Measurements from ENCODE around the gene SNRPF.
A peak's percentile ranks its signal among the peaks of the same experiment; 100 is the strongest.

Gene SNRPF

GRCh38 chr12:95848575-95849388 lies 10.0 kb upstream of the SNRPF start:
- no peak for TF ChIP-seq ZFX (IDR thresholded peaks at IDR 0.05; ENCODE audit: borderline replicate concordance)
- TF ChIP-seq CTCF (IDR thresholded peaks at IDR 0.05): peak; percentile 68
- no peak overlapping the region for H3K27ac ChIP-seq

DNA sequence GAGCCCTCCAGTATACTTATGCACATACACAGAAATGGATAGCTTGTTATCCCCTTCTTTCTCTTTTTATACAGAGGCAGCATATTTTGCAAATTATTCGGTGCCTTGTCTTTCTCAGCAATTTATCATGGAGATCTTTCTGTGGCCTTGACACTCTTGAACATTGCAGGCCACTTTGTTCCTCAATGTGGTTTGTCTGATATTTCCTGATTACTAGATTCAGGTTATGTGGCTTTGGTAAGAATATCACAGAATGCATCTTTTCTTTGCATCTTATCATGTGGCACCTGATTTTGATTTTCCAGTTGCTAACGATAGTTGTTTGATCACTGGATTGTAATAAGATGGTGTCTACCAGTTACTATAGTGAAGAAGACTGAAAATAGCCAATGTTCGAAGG lies 7.1 kb upstream of the SNRPF start:
- TF ChIP-seq CTCF (IDR thresholded peaks at IDR 0.05): no peak
- TF ChIP-seq ZFX (IDR thresholded peaks at IDR 0.05; ENCODE audit: borderline replicate concordance): no peak
- H3K27ac ChIP-seq: no peak overlapping the region

DNA sequence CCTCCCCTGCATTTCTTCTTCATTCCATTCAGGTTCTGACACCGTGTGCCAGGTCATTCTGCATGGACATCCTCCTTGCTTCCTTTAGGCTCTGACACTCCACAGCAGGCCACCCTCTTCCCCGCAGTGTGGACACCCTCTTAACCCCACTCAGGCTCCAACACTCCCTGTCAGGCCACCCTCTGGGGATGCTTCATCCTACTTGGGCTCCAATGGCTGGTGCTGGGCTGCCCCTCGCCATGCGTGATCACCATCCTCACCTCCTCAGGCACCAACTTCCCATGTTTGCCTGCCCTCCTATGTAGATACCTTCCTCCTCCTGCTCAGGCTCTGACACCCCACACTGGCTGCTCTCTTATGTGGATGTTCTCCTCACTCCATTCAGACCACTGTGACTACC lies 6.6 kb upstream of the SNRPF start:
- H3K27ac ChIP-seq: no peak overlapping the region
- TF ChIP-seq ZFX (IDR thresholded peaks at IDR 0.05; ENCODE audit: borderline replicate concordance) (no peak), CTCF (IDR thresholded peaks at IDR 0.05) (no peak)

- TF ChIP-seq CTCF (IDR thresholded peaks at IDR 0.05) (no peak), ZFX (IDR thresholded peaks at IDR 0.05; ENCODE audit: borderline replicate concordance) (no peak)
- H3K27ac ChIP-seq: no peak overlapping the region
Observed at GRCh38 chr12:95857156-95857555, 1.6 kb upstream of the SNRPF start.

DNA sequence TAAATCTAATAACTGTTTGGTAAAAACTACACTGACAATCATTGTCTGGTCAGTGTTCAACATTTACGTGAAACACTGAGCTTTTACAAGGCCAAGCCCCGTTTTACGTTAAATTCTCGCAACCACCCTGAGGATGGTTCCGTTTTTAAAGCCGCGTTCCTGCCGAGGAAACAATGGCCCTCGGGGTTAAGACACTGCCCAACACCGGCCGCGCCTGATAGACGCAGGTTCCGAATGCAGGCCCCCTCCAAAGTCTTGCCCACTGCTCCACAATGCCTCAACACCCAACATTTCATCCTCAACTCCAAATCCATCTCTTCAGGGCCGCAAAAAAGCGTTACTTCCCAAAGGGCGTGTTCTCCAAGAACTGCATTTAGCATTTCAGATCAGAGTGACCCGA lies 953 bp upstream of the SNRPF start:
- H3K27ac ChIP-seq: no peak overlapping the region
- TF ChIP-seq CTCF (IDR thresholded peaks at IDR 0.05): no peak
- TF ChIP-seq ZFX (IDR thresholded peaks at IDR 0.05; ENCODE audit: borderline replicate concordance): no peak

DNA sequence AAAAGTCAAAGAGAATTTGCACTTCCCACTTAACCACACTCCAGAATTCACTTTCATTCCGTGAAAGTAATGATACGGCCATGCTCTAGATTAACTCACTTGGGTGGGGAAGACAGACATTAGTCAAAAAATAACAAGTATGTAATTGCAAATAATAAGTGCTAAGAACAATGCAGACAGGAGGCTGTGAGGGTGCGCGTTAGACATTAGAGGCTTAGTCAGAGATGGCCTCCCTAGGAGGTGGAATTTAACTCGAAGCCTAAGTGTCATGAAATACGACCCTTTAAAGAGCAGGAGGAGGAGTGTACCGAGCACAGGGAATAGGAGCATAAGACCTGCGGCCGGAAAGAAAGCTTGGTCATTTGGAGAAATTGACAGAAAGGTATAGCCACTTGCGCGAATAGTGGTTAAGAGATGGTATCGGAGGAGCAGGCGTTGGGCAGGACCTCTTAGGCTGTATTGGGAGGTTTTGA lies 628 bp downstream of the SNRPF start:
- TF ChIP-seq ZFX (IDR thresholded peaks at IDR 0.05; ENCODE audit: borderline replicate concordance) (no peak), CTCF (IDR thresholded peaks at IDR 0.05) (no peak)
- H3K27ac ChIP-seq: peak overlapping the region; percentile 79

Measured in 22Rv1 (cell line).